Amniotic epithelial cell (primary cell): ENCODE results near the gene RNF34.
A peak's percentile ranks its signal among the peaks of the same experiment; 100 is the strongest.

Experiments
- DNase-seq: peaks from one replicate; pipeline ENCODE4 v3.0.0-alpha.2; 2010; ENCODE audit warnings: low read depth

RNF34 gene

GRCh38 chr12:121466794-121467637, 67.1 kb downstream of the RNF34 start:
- peak; percentile 71 for DNase-seq

DNA sequence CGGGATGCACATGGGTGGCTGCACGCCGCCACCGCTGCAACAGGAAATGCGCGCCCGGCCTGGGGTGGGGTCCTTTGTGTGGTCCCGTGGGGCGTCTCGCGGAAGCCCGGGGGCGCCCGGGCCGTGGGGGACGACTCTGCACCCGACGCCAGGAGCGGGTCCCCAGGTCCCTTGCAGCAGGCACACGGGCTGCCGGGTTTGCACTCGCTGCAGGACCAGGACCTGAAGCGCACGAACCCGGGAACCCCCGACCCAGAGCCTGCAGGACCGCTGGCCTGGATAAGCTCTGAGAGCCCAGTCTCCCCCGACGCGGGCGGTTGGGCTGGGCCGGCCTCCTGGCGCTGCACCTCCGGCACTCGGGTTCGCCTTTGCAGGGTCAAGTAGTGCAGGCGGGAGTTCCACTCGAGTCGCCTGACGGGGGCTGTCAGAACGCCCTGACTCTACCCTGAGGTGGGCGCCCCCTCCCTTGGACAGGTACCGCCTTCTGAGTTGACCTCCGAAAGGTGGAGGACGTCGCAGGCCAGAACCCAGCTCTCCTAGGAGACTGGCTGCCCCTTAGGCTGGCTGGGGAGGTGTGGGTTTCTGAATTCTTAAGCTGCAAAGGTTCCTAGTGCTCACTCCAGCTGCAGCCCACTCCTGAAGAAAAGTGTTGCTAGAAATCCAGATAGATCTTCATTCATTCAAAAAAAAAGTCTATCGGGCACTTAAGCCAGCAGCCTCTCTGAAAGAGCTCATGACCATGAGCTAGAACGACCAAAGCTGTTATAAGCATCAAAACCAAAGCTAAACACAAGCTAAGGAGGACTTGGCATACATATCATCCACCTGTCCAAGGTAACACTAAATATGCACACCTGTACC, 68.0 kb downstream of the RNF34 start:
- DNase-seq = peak; percentile 11

- no peak for DNase-seq
Measured at GRCh38 chr12:121468499-121468801, 68.5 kb downstream of the RNF34 start.

DNA sequence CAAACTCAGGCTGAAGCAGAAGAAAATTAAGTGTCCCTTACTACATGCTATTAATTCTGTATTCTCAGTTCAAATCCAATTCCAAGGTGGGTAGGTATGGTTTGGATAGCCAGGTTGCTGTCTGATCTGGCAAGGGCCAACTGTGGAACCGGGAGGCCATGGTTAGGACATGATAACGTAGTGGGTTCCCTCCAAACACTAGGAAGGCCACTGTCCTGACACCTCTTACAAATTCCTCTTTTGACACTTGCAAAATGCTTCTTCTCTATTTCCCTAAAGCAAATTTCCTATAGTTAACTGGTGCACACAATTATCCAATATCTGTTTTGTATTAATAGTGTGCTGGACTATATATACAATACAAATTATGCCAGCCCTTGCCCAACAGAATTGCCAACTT, 70.8 kb downstream of the RNF34 start:
- DNase-seq = no peak

DNA sequence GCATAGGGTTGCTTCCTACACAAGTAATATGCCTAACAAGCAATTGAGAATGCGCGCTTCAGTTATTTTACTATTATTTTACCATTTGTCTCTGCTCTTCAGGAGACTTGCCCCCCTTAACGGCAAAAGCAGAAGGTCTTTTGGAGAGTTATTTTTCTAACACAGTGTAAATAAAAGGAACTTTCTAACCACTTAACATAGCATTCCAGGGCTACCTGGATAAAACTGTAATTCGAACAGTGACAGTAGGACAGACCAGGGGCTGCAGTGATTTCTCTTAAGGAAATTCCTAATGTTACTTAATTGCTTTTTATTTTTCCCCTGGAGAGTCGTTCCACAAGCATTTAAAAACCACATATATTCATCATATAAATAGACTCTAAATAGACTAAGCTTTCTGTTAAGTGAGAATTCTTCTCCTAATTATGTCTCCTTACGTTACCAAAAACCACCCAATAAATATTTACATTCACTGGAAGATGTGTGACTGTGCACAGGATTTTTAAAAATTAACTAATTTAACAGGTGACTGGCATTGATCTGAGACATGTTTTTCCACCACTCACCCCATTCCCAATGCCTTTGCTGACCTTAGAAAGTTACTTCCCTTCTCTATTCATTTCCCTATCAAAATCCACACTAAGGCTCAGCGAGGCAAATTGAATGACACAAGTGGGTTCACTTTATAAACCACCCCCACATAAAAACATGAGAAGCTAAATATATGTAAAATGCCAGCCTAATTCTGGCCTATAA, 72.4 kb downstream of the RNF34 start:
- DNase-seq = no peak
